Small intestine (tissue), 7 donors: Measurements from ENCODE around the gene ENPP7. TPM values are rescaled to one million over a fixed set of nuclear protein-coding genes. Genes with fewer than 3 reads are reported as not detected.
A peak's percentile ranks its signal among the peaks of the same experiment; 100 is the strongest.

ENCODE experiments used
- DNase-seq, 2 donors: peaks; one replicate each; pipeline versions ENCODE4 v3.0.0 to v3.0.0-alpha.2; 2013
- FAIRE-seq: peaks from 2 replicates; lab custom pipeline; 2012; peaks lifted over from hg19 to GRCh38; lab: Jason Lieb, UNC
- H3K27ac ChIP-seq, 3 donors: one replicate each; pipeline ENCODE4 v1.5.1; 2013; ENCODE audit warnings: low read length in 2 of 3, mild to moderate bottlenecking in 2 of 3, control low read depth in 1 of 3, inconsistent platforms in 1 of 3, low read depth in 1 of 3, moderate library complexity in 1 of 3
- H3K27me3 ChIP-seq, 3 donors: one replicate each; pipeline ENCODE4 v1.6.1; 2013; ENCODE audit warnings: low read length in 3 of 3, inconsistent platforms in 1 of 3; ENCODE audit not compliant: control insufficient read depth in 3 of 3, insufficient read depth in 3 of 3
- H3K36me3 ChIP-seq, 3 donors: one replicate each; pipeline ENCODE4 v1.6.1; 2013; ENCODE audit warnings: low read length in 3 of 3, inconsistent platforms in 1 of 3, low read depth in 1 of 3, mild to moderate bottlenecking in 1 of 3, moderate library complexity in 1 of 3; ENCODE audit not compliant: control insufficient read depth in 3 of 3, insufficient read depth in 2 of 3
- H3K4me1 ChIP-seq, 3 donors: one replicate each; pipeline ENCODE4 v1.6.1; 2013; ENCODE audit warnings: low read length in 2 of 3, inconsistent platforms in 1 of 3, low read depth in 1 of 3, mild to moderate bottlenecking in 1 of 3, moderate library complexity in 1 of 3; ENCODE audit not compliant: control insufficient read depth in 3 of 3, insufficient read depth in 2 of 3
- H3K4me3 ChIP-seq, 3 donors: one replicate each; pipeline ENCODE4 v1.5.1; 2013; ENCODE audit warnings: low read length in 3 of 3, control low read depth in 1 of 3, inconsistent platforms in 1 of 3, low read depth in 1 of 3, mild to moderate bottlenecking in 1 of 3, moderate library complexity in 1 of 3
- H3K9me3 ChIP-seq, 2 donors: one replicate each; pipeline ENCODE4 v1.6.1; 2013; ENCODE audit warnings: low read depth in 1 of 2, low read length in 1 of 2; ENCODE audit not compliant: control insufficient read depth in 2 of 2, insufficient read depth in 1 of 2
- WGBS, 3 donors: extraction: QIAGEN DNeasy Blood & Tissue Kit; methylation state at CpG; one replicate each; pipeline ENCODE4 v1.1.7; 2013; 5-methylcytosine and 5-hydroxymethylcytosine counted together
- polyA plus RNA-seq, 4 donors: library from polyadenylated mRNA; stranded (reverse) in 3 of 4; unstranded in 1 of 4; fragments of 200-250 nt in 3 of 4; fragments of 120-200 nt in 1 of 4; gene quantifications; one replicate each; pipeline versions ENCODE4 v1.2.1 to v1.2.3, GENCODE V29; 2013
- donor health status: healthy with polysubstance abuse.
- donor health status: control.
- donor health status: control.
- donor health status: Bipolar disorder and iron deficiency.
- donor health status: healthy.

Gene ENPP7
- polyA plus RNA-seq, 4 donors: 15.3 to 197 (median 116) TPM

DNA sequence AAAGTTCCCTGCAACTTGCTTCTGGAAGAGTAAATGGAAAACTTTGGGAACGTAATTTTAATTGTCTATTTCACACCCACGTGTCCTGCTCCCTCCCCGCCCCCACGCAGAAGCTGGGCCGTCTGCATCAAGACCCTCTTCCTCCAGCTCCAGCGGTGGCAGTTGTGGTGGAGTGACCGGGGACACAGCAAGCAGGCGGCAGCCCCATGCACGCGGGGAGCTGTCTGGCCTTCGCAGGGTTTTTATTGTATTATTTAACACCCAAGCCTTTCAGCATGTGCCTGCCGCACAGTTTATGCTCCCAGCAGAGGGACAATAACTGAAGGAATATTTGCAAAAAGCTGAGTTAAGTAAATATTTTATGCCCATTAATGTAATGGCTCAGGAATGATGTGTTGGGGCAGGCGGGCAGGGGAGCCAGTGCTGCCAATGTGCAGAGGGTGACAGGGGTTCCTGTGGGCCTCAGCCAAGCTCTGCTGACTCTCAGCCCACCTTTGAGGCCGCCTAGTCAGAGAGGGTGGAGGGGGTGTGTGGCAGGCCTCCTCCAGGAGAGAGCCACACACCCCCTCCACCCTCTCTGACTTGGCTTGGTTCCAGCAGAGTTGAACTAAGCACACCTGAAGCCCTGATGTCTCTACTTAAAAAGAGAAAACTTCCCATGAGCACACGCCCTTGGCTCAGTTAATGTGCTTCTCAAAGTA, 32.4 kb upstream of the ENPP7 start:
- WGBS, 3 donors: 42 to 59% (median 59%) methylated on average over 15 of the region's 15 CpGs
- DNase-seq: no peak
- H3K27ac ChIP-seq: no peak overlapping the region
- no peak overlapping the region for H3K4me3 ChIP-seq
- H3K36me3 ChIP-seq: no peaks in the 10 kb centered on the region
- H3K4me1 ChIP-seq: peaks cover 0 to 29% (median 0%) of the 10 kb centered on the region in 3 donors
- no peak for FAIRE-seq
- peaks cover 0 to 2% (median 0%) of the 10 kb centered on the region in 3 donors for H3K27me3 ChIP-seq
- no peaks in the 10 kb centered on the region for H3K9me3 ChIP-seq

DNA sequence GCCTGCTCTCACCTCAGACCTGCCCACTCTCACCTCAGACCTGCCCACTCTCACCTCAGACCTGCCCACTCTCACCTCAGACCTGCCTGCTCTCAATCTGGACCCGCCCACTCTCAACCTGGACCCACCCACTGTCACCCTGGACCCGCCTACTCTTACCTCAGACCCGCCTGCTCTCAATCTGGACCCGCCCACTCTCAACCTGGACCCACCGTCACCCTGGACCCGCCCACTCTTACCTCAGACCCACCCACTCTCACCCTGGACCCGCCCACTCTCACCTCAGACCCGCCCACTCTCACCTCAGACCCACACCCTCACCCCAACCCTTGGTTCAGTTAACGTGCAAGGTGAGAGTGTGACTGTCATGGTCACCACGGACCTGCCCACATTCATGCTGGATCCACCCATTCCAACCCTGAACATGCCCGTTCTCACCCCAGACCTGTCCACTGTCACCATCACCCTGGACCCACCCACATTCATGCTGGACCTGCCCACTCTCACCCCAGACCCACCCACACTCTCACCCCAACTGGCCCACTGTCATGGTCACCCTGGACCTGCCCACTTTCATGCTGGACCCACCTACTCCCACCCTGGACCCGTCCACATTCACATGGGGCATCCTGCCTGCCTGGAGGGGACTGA, 31.2 kb upstream of the ENPP7 start:
- 63 to 79% (median 67%) methylated on average over 11 to 12 of the region's 12 CpGs for WGBS, 3 donors
- Histone ChIP-seq H3K36me3 (no peaks in the 10 kb centered on the region), H3K4me3 (no peak overlapping the region), H3K27ac (no peak overlapping the region), H3K4me1 (peaks cover 0 to 29% (median 0%) of the 10 kb centered on the region in 3 donors), H3K27me3 (peaks cover 0 to 2% (median 0%) of the 10 kb centered on the region in 3 donors), H3K9me3 (no peaks in the 10 kb centered on the region)
- no peak for FAIRE-seq
- DNase-seq: peak in 1 of 2 donors; percentile 20

DNA sequence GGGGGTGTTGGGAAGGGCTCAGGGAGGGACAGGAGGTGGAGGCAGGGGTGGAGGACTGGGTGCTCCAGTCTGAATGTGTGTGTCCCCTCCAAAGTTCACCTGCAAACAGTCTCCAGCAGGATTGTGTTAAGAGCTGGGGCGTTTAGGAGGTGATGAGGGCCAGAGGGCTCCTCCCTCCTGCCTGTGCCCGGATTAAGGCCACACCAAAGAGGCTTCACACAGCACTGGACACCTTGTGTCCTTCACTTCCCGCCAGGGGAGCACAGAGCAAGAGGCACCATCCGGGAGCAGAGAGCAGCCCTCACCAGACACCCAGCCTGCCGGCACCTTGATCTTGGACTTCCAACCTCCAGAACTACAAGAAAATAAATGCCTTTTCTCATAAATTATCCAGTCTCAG, 30.2 kb upstream of the ENPP7 start:
- Histone ChIP-seq H3K4me3 (no peak overlapping the region), H3K27me3 (peaks cover 0 to 2% (median 0%) of the 10 kb centered on the region in 3 donors), H3K27ac (no peak overlapping the region), H3K4me1 (peaks cover 0 to 26% (median 0%) of the 10 kb centered on the region in 3 donors), H3K9me3 (no peaks in the 10 kb centered on the region), H3K36me3 (no peaks in the 10 kb centered on the region)
- DNase-seq (peak in 1 of 2 donors; percentile 64), FAIRE-seq (no peak)
- WGBS, 3 donors: 5 to 55% (median 27%) methylated on average over 5 of the region's 5 CpGs

DNA sequence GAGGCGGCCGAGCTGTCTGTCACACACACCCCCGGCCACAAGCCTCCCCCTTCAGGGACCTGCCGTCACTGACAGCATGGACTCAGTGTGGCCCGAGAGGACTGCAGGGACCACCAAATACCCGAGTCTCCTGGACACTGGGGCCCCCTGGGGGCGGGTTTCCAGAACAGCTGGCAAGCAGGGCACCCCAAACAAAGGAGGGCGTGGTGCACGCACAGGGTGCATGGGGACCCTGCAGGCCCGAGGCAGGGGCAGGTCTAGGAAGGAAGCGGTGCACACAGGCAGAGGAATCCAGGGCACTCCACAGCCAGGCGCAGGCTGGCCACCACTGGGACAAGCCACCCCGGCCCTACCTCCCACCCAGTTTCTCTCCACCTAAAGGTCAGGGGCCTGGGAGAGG, 28.7 kb upstream of the ENPP7 start:
- H3K4me3 ChIP-seq: no peak overlapping the region
- peaks cover 0 to 20% (median 0%) of the 10 kb centered on the region in 3 donors for H3K4me1 ChIP-seq
- H3K27me3 ChIP-seq: peaks cover 0 to 2% (median 0%) of the 10 kb centered on the region in 3 donors
- no peak overlapping the region for H3K27ac ChIP-seq
- DNase-seq (no peak), FAIRE-seq (no peak)
- 29 to 50% (median 45%) methylated on average over 12 to 13 of the region's 13 CpGs for WGBS, 3 donors
- H3K9me3 ChIP-seq: no peaks in the 10 kb centered on the region
- H3K36me3 ChIP-seq: no peaks in the 10 kb centered on the region

- Histone ChIP-seq H3K4me1 (peaks cover 0 to 20% (median 0%) of the 10 kb centered on the region in 3 donors), H3K36me3 (no peaks in the 10 kb centered on the region), H3K9me3 (no peaks in the 10 kb centered on the region), H3K27ac (no peak overlapping the region), H3K27me3 (no peaks in the 10 kb centered on the region), H3K4me3 (no peak overlapping the region)
- no peak for FAIRE-seq
- 49 to 57% (median 53%) methylated on average over 12 of the region's 12 CpGs for WGBS, 3 donors
- DNase-seq: no peak
Observed at GRCh38 chr17:79702550-79703236, 28.1 kb upstream of the ENPP7 start.

DNA sequence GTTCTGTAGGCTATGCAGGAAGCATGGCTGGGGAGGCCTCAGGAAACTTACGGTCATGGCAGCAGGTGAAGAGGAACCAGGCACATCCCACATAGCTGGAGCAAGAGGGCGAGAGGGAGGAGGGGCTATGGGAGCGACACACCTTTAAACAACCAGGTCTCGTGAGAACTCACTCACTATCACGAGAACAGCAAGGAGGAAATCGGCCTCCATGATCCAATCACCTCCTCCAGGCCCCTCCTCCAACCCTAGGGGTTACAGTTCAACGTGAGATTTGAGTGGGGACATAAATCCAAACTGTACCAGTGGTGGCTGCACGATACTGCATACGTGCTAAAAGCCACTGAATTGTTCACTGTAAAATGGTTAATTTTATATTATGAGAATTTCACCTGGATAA, 26.1 kb upstream of the ENPP7 start:
- Histone ChIP-seq H3K4me3 (no peak overlapping the region), H3K36me3 (no peaks in the 10 kb centered on the region), H3K27ac (no peak overlapping the region), H3K9me3 (no peaks in the 10 kb centered on the region), H3K4me1 (peaks cover 0 to 21% (median 0%) of the 10 kb centered on the region in 3 donors), H3K27me3 (no peaks in the 10 kb centered on the region)
- 70 to 83% (median 71%) methylated on average over 9 of the region's 9 CpGs for WGBS, 3 donors
- no peak for DNase-seq
- no peak for FAIRE-seq

DNA sequence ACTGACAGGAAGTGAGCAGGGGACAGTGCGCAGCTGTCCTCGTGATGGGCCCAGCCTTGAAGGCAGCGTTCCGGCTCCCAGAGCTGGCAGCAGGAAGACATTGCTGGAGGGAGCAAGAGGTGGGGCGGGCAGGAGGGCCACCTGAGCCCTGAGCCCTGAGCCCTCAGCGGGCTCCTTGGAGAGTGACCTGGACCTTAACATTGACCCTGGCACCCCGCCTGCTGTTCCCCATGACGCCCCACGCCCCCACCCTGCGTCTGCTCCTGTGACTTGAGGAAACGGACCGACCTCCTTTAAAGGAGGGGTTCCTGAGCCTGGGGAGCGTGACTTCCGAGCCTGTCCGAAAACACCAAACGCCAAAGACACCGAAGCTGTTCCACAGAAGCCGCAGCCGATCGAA, 25.1 kb upstream of the ENPP7 start:
- Histone ChIP-seq H3K27ac (no peak overlapping the region), H3K36me3 (no peaks in the 10 kb centered on the region), H3K9me3 (no peaks in the 10 kb centered on the region), H3K27me3 (no peaks in the 10 kb centered on the region), H3K4me1 (peaks cover 0 to 11% (median 0%) of the 10 kb centered on the region in 3 donors), H3K4me3 (no peak overlapping the region)
- FAIRE-seq (no peak), DNase-seq (no peak)
- 67 to 79% (median 71%) methylated on average over 19 to 20 of the region's 20 CpGs for WGBS, 3 donors
